ENCODE data around the gene ARL10.

The ARL10 gene

GRCh38 chr5:176383961-176384360, 18.7 kb downstream of the ARL10 start:
- TF ChIP-seq CTCF (IDR thresholded peaks at IDR 0.05; ENCODE audit: low read depth, low read length, missing control alignments) = no peak
- no peak overlapping the region for H3K4me3 ChIP-seq (replicated peaks; ENCODE audit: low read depth, low read length)
- DNase-seq (ENCODE audit: extremely low read depth, low read depth) = no peak

GRCh38 chr5:176384366-176384930, 19.2 kb downstream of the ARL10 start:
- H3K4me3 ChIP-seq (replicated peaks; ENCODE audit: low read depth, low read length) = no peak overlapping the region
- DNase-seq (ENCODE audit: extremely low read depth, low read depth) = no peak
- no peak for TF ChIP-seq CTCF (IDR thresholded peaks at IDR 0.05; ENCODE audit: low read depth, low read length, missing control alignments)

- no peak for DNase-seq (ENCODE audit: extremely low read depth, low read depth)
- TF ChIP-seq CTCF (IDR thresholded peaks at IDR 0.05; ENCODE audit: low read depth, low read length, missing control alignments) = no peak
- H3K4me3 ChIP-seq (replicated peaks; ENCODE audit: low read depth, low read length) = no peak overlapping the region
Observed at GRCh38 chr5:176384991-176385390, 19.7 kb downstream of the ARL10 start.

GRCh38 chr5:176386491-176386890, 21.2 kb downstream of the ARL10 start:
- no peak for DNase-seq (ENCODE audit: extremely low read depth, low read depth)
- no peak for TF ChIP-seq CTCF (IDR thresholded peaks at IDR 0.05; ENCODE audit: low read depth, low read length, missing control alignments)
- H3K4me3 ChIP-seq (replicated peaks; ENCODE audit: low read depth, low read length) = peak overlapping the region; percentile 85

GRCh38 chr5:176387384-176387925, 22.2 kb downstream of the ARL10 start:
- no peak for TF ChIP-seq CTCF (IDR thresholded peaks at IDR 0.05; ENCODE audit: low read depth, low read length, missing control alignments)
- peak overlapping the region; percentile 85 for H3K4me3 ChIP-seq (replicated peaks; ENCODE audit: low read depth, low read length)
- DNase-seq (ENCODE audit: extremely low read depth, low read depth) = no peak

- no peak for DNase-seq (ENCODE audit: extremely low read depth, low read depth)
Observed at GRCh38 chr5:176388003-176388443, 22.7 kb downstream of the ARL10 start.

More at GRCh38 chr5:176388003-176388443, 22.7 kb downstream of the ARL10 start:
- H3K4me3 ChIP-seq (replicated peaks; ENCODE audit: low read depth, low read length) = peak overlapping the region; percentile 85
- no peak for TF ChIP-seq CTCF (IDR thresholded peaks at IDR 0.05; ENCODE audit: low read depth, low read length, missing control alignments)
